NCI-H460 (cell line): ENCODE measurements around the gene PGC. TPM values are rescaled to one million over a fixed set of nuclear protein-coding genes. Genes with fewer than 3 reads are reported as not detected.

Experiments
- DNase-seq: peaks from one replicate; pipeline ENCODE4 v3.0.0-alpha.2; 2016; ENCODE audit warnings: low read depth; ENCODE audit errors: extremely low read depth
- total RNA-seq: library from RNA; depleted of rRNA; stranded (reverse); fragments of >200 nt; shearing (Covaris generic); gene quantifications from 2 replicates; pipeline ENCODE4 v1.2.3, GENCODE V29; 2014

Gene PGC
- total RNA-seq, 1 experiment from 2014 or later, result not detected

DNA sequence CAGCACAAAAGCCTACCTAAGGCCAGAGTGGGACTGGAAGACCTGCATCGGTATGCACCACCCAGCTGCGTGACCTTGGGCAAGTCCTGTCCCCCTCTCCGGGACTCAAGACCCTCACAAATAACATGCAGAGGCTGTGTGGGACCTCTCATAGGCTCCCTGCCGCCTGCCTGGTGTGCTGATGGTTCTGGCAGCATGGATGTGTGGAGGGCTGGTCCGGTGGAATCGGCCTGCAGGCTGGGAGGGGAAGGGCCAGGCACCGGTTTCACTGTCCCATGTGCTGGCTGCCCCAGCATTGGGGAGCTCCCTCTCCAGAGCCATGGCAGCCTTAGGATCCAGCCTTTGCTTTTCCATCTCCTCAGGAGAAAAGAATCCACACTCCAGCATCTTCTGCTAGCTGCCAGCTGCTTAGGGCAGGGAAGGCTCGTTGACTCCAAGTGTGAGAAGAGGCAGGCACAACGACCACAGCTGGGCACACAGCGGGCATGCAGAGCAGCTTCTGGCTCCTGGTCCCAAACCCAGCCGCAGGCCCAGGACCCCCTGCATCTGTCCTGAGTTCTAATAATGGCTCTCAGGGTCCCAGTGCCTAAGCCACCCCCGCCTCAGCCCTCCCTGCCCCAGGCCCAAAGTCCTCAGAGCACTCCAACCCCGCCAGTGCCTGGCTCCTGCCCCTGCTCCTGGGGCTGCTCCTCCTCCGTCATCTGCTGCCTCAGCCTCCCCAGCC lies 44.3 kb downstream of the PGC start:
- DNase-seq, result no peak

DNA sequence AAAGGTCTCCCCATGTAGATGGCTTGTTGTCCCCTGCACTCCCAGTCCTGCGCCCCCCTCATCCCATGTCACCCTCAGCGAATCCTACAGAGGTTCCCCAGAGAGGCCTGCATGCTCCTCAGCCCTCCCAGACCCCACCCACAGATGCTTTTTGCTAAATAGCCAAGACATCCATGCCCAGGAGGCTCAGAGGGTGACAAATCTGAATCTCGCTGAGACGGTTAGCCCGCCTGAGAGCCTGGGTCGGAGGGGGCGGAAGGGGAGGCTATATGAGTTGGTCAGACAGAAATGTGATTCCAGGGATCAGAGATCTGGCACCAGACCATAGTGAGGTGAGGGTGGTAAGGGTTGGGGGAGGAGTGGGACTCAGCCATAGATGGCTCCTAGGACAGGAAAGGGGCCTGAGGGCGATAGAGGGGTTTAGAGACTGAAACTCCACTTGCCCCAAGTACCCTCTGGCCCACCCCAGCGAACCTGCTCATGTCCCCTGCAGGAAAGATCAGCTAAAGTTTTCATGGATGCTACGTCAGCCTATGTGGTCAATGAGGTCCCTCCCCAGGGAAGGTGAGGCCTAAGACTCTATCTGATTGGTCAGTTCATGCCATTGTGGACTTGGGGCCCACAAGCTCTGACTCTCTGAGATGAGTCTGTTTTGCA lies 45.0 kb downstream of the PGC start:
- DNase-seq, result no peak

DNA sequence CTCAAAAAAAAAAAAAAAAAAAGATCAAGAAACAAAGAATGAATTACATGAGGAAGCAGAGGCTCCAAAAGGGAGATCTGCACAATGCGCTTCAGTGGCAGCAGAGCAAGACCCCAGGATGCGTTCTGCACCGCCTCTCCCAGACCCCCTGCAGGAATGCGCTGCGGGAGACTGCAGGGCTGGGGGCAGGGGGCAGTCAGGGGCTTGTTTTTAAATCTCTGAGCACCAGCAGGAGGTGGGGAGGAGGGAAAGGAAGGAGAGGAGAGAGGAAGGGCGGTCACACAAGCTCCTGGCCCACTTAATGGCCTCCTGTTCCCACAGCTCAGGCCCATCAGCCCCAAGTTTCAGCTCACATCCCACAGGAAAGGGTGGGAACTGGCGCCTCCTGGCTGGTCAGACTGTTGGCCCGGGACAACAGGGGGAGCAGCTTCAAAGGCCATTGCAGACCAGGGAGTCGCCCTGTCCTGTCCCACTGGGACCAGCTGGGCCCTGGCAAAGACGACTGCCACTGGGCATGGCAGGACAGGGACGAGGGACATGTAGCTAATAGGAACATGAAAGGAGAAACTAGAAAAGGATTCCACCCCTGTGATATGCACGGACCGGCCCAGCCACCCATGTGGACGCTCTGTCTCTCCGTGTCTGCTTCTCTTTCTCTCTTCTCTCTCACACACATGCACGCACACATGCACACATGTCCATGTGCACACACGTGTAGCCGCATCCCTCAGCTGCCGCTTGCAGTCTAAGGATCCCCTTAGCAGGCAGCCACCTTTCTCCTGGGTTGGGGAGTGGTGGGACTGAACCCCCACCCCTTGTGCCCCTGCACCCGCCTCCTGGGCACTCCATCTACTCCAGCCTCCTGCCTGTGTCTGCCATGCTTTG lies 46.5 kb downstream of the PGC start:
- no peak for DNase-seq

DNA sequence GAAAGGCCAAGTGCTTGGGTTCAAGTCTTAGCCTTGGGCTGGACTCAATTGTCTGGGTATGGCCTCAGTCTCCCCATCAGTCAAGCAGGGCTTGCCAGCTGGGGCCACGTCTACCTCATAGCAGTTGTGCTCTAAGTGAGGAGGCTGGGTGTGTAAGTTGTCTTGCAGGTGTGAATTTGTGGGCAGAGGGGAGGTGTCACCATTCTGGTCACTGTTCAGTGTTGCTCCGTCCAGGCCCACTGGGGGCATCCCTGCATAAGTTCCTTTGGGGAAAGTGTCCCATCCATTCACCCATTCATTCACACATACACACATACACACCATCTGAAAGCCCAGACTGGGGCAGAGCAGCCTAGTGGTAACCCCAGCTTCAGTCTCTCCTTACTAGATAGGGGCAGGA lies 48.1 kb downstream of the PGC start:
- no peak for DNase-seq

DNA sequence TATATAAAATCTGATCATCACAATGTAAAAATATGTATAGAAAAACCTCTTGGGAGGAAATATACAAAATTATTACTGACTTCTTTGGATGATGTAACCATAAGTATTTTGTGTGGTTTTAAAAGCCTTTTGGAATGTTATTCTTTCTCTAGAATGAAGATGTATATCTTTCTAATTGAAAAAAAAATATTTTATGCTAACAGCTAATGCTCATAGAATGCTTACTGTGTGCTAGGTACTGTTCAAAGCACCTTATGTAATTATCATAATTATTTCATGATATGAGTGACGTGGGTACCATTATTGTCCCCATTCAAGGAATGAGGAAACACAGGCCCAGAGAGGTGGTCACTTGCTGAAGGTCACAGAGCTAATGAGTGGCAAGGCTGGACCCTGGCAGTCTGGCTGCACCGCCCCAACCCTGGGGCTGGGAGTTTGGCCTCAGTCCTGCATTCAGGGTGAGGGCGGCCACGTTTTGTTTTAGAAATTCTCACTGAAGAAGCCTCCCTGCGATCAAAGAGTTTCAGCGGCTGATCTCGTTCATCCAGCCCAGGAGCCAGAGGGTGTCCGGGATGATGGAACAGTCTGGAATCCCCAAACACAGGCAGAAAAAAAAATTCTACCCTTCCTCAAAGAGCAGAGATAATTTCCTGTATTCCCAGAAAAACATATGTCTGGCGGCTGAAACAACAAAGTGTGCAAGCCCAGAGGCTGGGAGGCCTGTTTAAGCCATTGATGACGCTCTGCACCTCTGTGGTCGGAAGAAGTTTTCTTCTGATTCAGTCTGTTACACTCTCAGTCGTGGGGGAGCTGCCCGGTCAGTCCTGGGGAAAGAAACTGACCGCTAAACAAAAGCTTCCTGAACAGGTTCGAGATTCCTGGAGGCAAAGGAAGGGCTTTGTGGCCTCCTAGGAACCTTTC lies 49.1 kb downstream of the PGC start:
- no peak for DNase-seq

DNA sequence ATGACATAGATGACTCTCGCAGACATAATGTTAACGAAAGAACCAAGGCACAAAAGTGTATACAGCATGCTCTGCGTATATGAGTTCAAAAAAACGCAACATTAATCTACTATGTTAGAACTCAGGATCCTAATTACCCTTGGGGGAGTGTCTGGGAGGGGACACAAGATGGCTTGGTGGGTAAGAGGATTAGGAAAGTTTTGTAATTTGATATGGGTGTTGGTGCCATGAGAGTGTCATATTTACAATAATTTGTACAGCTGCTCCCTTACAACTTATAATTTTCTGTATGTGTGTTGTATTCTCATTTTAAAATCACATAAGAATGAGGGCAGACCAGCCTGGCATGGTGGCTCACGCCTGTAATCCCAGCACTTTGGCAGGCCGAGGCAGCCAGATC lies 50.4 kb downstream of the PGC start:
- DNase-seq, result no peak

DNA sequence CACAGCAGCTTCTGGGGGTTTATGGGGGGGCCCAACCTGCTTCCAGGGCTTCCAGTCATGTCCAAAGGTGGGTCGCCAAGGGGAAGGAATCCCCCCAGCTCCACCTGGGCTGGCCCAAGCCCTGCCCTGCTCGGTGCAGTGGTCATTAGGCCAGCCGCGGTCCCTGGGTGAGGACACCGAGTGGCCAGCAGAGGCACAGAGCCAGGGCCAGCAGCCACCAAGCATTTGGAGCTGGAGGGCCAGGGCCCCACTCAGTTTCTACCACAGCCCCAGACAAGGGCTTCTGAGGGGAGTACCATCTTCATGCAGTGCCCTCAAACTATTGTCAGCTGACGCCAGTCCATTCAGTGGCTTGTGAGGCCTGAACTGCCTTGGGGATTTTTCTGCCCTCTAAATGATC lies 51.4 kb downstream of the PGC start:
- no peak for DNase-seq

DNA sequence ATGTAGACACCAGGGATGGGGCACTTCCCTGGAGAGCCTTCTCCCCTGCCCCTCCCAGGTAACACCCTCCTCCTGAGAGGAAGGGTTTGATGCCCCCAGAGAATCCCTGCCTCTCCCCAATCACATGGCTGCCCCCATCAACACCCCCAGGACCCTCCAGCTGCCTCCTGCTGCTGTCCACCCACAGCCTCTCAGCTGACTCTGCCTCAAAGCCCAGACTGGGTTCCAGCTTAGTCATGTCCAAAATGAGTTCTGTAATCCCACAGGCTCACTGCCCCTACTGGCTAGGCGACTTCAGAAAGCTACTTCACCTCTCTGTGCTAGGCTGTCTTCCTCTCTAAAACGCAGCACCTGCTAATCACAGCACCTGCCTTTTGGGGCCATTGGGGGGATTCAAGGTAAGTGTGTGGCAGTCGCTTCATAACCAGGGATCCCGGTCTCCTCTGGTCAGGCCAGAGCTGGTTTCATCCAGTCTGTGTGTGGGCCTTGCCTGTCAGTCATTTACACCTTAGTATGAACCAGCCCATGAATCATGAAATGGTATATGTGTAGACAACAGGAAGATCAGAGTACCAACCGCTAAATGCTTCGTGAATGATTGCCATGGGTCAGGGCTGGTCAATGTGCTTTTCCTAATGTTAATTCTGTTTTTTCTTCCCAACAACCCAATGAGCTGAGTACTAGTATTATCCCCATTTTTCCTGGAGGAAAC lies 52.2 kb downstream of the PGC start:
- no peak for DNase-seq

DNA sequence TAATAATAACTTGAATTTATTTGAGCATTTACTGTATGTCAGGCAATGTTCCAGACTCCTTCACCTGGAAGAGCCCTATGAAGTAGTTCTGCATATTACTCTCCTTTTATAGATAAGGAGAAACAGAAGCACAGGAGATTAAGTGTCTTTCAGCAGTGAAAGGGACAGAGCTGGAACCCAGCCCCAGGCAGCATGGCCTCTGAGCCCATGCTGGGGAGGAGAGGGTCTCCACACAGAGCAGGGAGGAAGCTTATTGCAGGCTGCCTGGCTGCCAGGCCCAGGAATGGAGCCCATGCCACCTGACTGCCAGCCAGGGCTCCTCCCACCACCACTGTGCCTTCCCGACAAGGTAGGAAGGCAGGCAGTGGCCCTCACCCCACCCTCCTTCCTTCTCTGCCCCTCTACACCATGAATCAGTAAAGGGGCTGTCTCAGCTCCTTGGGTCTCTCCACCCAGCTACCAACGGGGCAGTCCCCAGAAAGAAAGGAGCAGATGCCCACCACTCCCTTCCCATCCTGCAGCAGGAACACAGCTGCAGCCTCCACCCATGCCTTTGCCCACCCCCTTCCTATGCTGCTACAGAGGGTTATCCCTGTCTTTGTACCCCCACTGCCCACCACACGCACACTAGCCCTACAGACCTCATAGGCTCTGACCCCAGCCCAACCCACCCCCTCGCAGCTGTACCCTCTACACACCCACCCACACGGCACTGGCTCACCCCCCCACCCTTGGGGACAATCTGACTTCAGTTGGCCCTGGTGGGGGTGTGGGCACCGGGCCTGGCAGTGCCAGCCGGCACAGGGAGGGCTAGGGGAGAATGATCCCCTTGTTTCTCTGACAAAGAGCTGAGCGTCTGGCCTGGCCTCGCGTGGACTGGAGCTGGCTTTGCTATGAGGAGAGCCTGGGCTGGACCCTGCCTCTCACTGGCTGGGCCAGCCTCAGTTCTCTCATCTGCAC lies 53.6 kb downstream of the PGC start:
- no peak for DNase-seq

DNA sequence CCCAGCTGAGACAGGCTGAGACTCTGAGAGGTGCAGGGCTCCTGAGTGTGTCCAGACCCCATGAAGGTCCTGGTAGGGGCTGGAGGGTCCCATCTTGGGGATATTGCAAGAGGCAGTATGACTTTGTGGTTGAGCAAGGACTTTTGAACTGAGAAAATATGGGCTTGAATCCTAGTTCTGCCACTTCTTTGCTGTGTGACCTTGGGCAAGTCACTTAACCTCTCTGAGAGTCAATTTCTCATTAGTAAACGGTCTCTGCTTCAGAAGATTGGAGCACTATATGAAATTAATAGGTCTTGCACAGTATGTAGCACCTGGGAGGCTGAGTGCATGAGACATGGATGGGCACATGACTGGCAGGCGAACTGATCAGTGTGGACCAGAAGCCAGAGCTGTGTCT lies 54.5 kb downstream of the PGC start:
- no peak for DNase-seq

DNA sequence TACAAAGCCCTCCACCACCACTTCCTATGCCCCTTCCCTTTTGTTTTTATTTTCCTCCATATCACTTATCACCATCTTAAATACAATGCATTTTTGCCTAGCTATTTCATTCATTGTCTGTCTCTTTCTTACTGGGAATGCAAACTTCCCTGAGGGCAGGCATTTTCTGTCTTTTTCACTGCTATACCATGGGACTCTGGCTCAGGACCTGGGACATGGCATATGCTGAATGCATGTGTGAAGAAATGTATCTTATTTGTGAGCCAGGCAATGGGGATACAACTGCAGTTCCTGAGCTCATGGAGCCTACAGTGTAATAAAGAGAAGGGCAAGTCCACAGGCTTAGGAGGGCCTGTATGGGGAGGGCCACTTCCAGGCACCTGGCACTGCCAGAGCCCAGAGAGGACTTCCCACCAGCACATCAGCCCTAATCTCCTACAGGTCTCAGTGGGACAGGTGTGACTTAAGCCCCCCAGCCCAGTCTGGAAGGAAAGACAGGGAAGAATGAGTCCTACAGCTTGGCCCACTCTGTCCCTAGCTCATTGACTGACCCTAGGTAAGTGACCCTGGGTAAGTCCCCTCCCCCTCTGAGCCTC lies 55.0 kb downstream of the PGC start:
- DNase-seq, result no peak

DNA sequence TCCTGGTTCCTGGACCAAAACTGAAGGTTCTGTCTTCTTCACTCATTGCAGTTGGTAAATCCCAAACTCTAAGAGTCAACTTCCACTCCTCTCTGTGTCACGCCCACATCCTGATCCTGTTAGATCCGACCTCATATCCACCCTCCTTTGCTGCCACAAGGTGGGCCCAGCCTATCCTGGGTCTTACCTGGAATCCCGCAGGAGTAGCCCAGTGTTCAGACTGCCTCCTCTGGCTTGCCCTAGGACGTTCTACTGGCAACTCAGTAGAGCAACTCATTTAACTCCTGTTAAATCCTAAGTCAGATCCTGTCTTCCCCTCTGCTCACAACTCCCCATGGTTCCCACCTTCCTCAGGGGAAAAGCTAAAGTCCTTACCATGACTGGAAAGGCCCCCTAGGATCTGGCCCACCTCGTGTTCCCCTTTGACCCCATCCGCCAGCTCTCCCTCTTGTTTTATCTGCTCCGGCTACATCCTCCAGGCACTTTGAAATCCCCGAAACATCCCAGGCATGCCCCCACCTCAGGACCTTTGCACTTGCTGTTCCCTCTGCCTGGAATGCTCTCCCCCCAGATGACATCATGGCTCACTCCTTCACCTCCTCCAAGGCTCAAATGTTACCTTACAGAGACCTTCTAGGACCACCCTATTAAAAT lies 55.6 kb downstream of the PGC start:
- DNase-seq, result no peak

DNA sequence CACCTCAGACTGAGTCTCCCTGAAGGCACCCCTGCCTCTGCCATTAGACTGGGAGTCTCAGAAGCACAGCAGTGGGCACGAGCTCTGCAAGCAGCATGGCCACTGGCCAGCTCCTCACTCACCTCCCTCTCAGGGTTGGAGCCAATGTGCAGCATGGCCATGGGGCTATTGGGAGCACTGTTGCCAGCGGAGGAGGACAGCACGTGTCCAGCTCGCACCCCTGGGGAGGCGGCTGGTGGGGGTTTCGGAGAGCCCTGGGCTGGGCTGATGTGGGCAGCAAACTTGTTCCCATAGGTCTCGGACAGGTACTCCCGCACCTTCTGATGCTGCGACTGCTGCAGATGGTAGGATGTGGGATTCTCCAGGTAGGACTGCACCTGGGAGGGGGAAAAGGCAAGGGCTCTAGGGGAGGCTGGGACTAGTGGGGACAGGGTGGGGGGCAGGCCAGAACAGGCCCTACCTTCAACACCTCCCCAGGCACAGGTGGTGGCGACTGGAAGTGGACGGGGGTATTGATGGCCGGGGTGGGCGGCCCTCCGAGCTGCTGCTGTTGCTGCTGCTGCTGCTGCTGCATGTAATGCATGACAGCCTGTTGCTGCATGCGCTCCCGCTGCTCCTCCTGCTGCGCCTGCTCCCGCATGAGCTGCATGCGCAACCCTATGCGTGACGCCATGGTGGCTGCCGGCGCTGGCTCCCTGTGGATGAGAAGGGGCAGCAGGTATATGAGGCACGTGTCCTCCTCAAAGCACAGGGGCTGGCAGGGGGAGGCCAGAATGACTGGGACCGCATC lies 56.5 kb downstream of the PGC start:
- DNase-seq, result no peak

DNA sequence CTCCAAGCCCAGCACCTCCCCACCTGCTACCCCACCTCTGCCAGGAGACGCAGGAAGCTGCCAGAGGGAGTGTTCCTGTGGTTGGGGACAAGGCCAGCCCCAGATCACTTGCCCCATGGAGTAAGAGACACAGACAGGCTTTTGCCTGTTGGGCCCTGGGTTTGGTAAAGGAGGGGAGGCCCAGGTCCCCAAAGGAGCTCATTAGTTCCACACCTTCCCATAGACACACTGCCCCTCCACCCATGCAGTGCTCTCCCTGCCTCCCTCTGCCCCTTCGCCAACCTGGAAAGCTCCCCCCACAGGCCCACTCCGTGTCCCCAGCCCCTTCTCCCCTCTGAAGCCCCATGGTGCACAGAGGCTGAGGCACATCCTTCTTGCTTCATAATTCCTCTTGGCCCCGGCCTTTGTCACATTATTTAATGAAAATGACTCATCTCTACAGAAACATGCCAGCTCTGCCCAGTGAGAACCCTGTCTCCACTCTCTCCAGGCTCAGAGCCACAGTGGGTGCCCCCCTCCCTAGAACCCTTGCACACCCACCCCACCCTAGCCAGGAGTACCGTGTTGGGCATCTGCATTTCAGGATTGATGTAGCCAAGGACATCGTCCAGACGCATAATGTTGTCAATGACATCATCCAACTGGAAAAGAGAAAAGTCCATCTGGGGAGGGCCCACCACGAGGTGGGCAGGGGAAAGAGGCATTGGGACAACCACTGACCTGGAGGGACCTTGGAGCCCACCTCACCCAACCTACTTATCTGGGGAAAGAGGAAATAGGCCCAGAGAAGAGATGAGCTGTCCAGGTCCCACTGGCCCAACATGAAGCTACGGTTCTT lies 57.8 kb downstream of the PGC start:
- no peak for DNase-seq

DNA sequence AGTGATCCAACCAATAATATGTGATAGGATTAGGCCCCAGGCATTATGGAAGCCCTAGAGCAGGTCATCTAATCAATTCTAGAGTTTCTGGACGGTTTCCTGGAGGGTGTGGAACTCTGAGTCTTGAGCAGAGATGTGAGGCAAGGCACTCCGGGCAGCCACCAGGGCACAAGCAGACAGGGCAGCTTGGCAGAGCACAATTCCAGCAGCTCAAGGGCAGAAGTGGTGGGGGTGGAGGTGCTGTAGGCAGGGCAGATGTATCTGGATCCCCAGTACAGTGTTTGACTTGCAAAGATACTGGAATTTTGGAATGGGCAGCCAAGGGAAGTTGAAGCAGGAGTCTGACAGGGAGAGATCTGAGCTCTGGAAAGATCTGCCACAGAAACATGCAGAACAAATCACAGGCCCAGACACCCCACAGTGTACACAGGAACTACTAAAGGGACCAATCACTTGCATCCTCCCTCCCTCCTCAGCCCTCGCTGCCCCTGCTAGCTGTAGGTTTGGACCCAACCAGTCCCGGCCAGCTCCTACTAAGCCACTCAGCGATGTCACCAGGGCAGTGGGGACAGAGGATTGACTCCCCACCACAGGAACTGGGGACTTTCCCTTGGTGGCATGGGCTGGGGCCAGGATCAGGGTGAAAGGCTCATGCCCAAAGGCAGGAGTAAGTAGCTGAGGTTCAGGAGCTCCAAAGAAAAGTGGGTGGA lies 58.8 kb downstream of the PGC start:
- no peak for DNase-seq
